ELF-1 (cell line): Measurements from ENCODE around the gene ETV6.

Experiments used
- DNase-seq: peaks from one replicate; pipeline ENCODE4 v3.0.0-alpha.2; 2016; ENCODE audit warnings: low read depth, low spot score

The ETV6 gene

GRCh38 chr12:11856971-11857370, 207.5 kb downstream of the ETV6 start:
- no peak for DNase-seq

GRCh38 chr12:11859705-11860425, 210.4 kb downstream of the ETV6 start:
- no peak for DNase-seq

- peak; percentile 65 for DNase-seq
Observed at GRCh38 chr12:11861155-11861863, 211.8 kb downstream of the ETV6 start.

- DNase-seq, result no peak
Observed at GRCh38 chr12:11861864-11862600, 212.6 kb downstream of the ETV6 start.

GRCh38 chr12:11862798-11863197, 213.3 kb downstream of the ETV6 start:
- no peak for DNase-seq

- DNase-seq, result no peak
Observed at GRCh38 chr12:11863478-11863906, 214.0 kb downstream of the ETV6 start.

GRCh38 chr12:11863988-11864387, 214.5 kb downstream of the ETV6 start:
- DNase-seq, result no peak

GRCh38 chr12:11865824-11866223, 216.3 kb downstream of the ETV6 start:
- DNase-seq, result no peak

GRCh38 chr12:11868027-11868426, 218.6 kb downstream of the ETV6 start:
- DNase-seq, result no peak

GRCh38 chr12:11869406-11869805, 219.9 kb downstream of the ETV6 start:
- DNase-seq, result no peak

- no peak for DNase-seq
Observed at GRCh38 chr12:11870041-11870451, 220.6 kb downstream of the ETV6 start.

GRCh38 chr12:11872055-11872454, 222.6 kb downstream of the ETV6 start:
- no peak for DNase-seq

GRCh38 chr12:11875414-11875935, 226.0 kb downstream of the ETV6 start:
- DNase-seq, result no peak

- no peak for DNase-seq
Observed at GRCh38 chr12:11876307-11876706, 226.8 kb downstream of the ETV6 start.

GRCh38 chr12:11877102-11877826, 227.8 kb downstream of the ETV6 start:
- DNase-seq, result no peak

- DNase-seq, result peak; percentile 37
Observed at GRCh38 chr12:11877869-11878780, 228.7 kb downstream of the ETV6 start.

- DNase-seq, result no peak
Observed at GRCh38 chr12:11879306-11879705, 229.8 kb downstream of the ETV6 start.

GRCh38 chr12:11880381-11880780, 230.9 kb downstream of the ETV6 start:
- DNase-seq, result no peak

GRCh38 chr12:11881835-11882234, 232.4 kb downstream of the ETV6 start:
- no peak for DNase-seq

- DNase-seq, result no peak
Observed at GRCh38 chr12:11882301-11883019, 233.0 kb downstream of the ETV6 start.
